H1 (cell line): ENCODE results near the gene BCO2. TPM values are rescaled to one million over a fixed set of nuclear protein-coding genes. Genes with fewer than 3 reads are reported as not detected.

Source experiments
- CTCF ChIA-PET: fragments of 300-600 bp; sonication (Branson Sonifier 250); formaldehyde crosslinking; loops from one replicate; lab custom pipeline; 2021; ENCODE audit not compliant: partially characterized antibody; lab: Charles Lee
- POLR2A ChIA-PET: fragments of 300-600 bp; sonication (Branson Sonifier 250); formaldehyde crosslinking; loops from one replicate; lab custom pipeline; 2021; ENCODE audit warnings: inconsistent platforms; ENCODE audit not compliant: partially characterized antibody; lab: Charles Lee
- DNase-seq, 2 experiments: peaks; one replicate each; pipeline versions ENCODE4 v3.0.0 to v3.0.0-alpha.2; 2010 to 2022; ENCODE audit warnings: low spot score in 2 of 2, low read depth in 1 of 2, mixed read lengths in 1 of 2
- FAIRE-seq: peaks from 2 replicates; lab custom pipeline; 2011; peaks lifted over from hg19 to GRCh38; lab: Jason Lieb, UNC
- H2AFZ ChIP-seq: 2 replicates; pipeline ENCODE4 v1.8.1; 2012; ENCODE audit warnings: low read length, inconsistent platforms
- H2AK5ac ChIP-seq: 2 replicates; pipeline ENCODE4 v1.6.1; 2013; ENCODE audit warnings: low read depth, low read length
- H2BK120ac ChIP-seq: replicated peaks from 2 replicates; pipeline ENCODE3; 2013; ENCODE audit warnings: low read depth, low read length, inconsistent platforms
- H2BK12ac ChIP-seq: 2 replicates; pipeline ENCODE4 v1.6.1; 2013; ENCODE audit warnings: low read depth, low read length
- H2BK15ac ChIP-seq: 2 replicates; pipeline ENCODE4 v1.6.1; 2013; ENCODE audit warnings: low read length
- H2BK20ac ChIP-seq: 2 replicates; pipeline ENCODE4 v1.6.1; 2013; ENCODE audit warnings: low read length
- H2BK5ac ChIP-seq: 2 replicates; pipeline ENCODE4 v1.6.1; 2013; ENCODE audit warnings: low read depth, low read length
- H3K14ac ChIP-seq: 2 replicates; pipeline ENCODE4 v1.6.1; 2013; ENCODE audit warnings: inconsistent platforms; ENCODE audit not compliant: insufficient read length
- H3K18ac ChIP-seq: 2 replicates; pipeline ENCODE4 v1.6.1; 2013; ENCODE audit warnings: low read length; ENCODE audit errors: extremely low read depth
- H3K23ac ChIP-seq: 2 replicates; pipeline ENCODE4 v1.6.1; 2013; ENCODE audit warnings: inconsistent platforms; ENCODE audit not compliant: insufficient read length
- H3K23me2 ChIP-seq: 2 replicates; pipeline ENCODE4 v1.6.1; 2013; ENCODE audit warnings: low read depth, low read length
- H3K27ac ChIP-seq: 2 replicates; pipeline ENCODE4 v1.6.1; 2011; ENCODE audit warnings: low read depth, low read length, inconsistent platforms
- H3K27me3 ChIP-seq, 4 experiments: replicated peaks in 1 of 4; 1 replicate in 1 of 4; 2 replicates in 3 of 4; pipeline versions ENCODE4 v1.6.1 to v1.8.1; 2011 to 2013; ENCODE audit warnings: low read length in 3 of 4, mild to moderate bottlenecking in 3 of 4, inconsistent platforms in 2 of 4, mixed read lengths in 2 of 4, moderate library complexity in 1 of 4; ENCODE audit not compliant: control insufficient read depth in 3 of 4, insufficient read depth in 3 of 4; ENCODE audit errors: extremely low read depth in 1 of 4
- H3K36me3 ChIP-seq, 4 experiments: 2 replicates each; pipeline versions ENCODE4 v1.6.1 to v1.8.1; 2011 to 2013; ENCODE audit warnings: mild to moderate bottlenecking in 4 of 4, low read length in 3 of 4, moderate library complexity in 2 of 4, control low read depth in 1 of 4, inconsistent platforms in 1 of 4; ENCODE audit not compliant: insufficient read depth in 4 of 4, control insufficient read depth in 2 of 4
- H3K4ac ChIP-seq: replicated peaks from 2 replicates; pipeline ENCODE3; 2013; ENCODE audit warnings: low read length, low read depth, mixed read lengths, inconsistent platforms; ENCODE audit not compliant: insufficient read length
- H3K4me1 ChIP-seq, 4 experiments: replicated peaks in 1 of 4; 1 replicate in 1 of 4; 2 replicates in 3 of 4; pipeline versions ENCODE4 v1.6.1 to v1.8.1; 2011 to 2013; ENCODE audit warnings: low read length in 3 of 4, inconsistent platforms in 2 of 4, mixed read lengths in 1 of 4; ENCODE audit not compliant: insufficient read depth in 4 of 4, control insufficient read depth in 3 of 4
- H3K4me2 ChIP-seq, 2 experiments: 2 replicates each; pipeline versions ENCODE4 v1.6.1 to v1.8.1; 2011 to 2013; ENCODE audit warnings: low read depth in 2 of 2, low read length in 2 of 2, control low read depth in 1 of 2, inconsistent platforms in 1 of 2, mild to moderate bottlenecking in 1 of 2; ENCODE audit not compliant: insufficient read depth in 1 of 2
- H3K4me3 ChIP-seq, 4 experiments: fragments of 200-600, 300-600 bp in 1 of 4; sonication (generic), shearing (Covaris generic), sonication (Bioruptor Twin) in 1 of 4; 2 replicates each; pipeline versions ENCODE4 v1.5.1 to v1.8.1; 2011 to 2016; ENCODE audit warnings: low read length in 4 of 4, low read depth in 3 of 4, control low read depth in 2 of 4, inconsistent platforms in 2 of 4, mild to moderate bottlenecking in 2 of 4, mixed read lengths in 1 of 4, moderate library complexity in 1 of 4; ENCODE audit not compliant: insufficient read depth in 2 of 4; ENCODE audit errors: extremely low read depth in 1 of 4
- H3K56ac ChIP-seq: replicated peaks from 2 replicates; pipeline ENCODE3; 2013; ENCODE audit warnings: low read depth, mild to moderate bottlenecking, mixed read lengths, low read length, inconsistent platforms; ENCODE audit not compliant: insufficient read length
- H3K79me1 ChIP-seq: 2 replicates; pipeline ENCODE4 v1.6.1; 2013; ENCODE audit warnings: low read depth, low read length, control low read depth
- H3K79me2 ChIP-seq, 2 experiments: 2 replicates each; pipeline versions ENCODE4 v1.6.1 to v1.8.1; 2012 to 2013; ENCODE audit warnings: low read length in 2 of 2, mild to moderate bottlenecking in 2 of 2, inconsistent platforms in 1 of 2; ENCODE audit not compliant: insufficient read depth in 2 of 2, control insufficient read depth in 1 of 2
- H3K9ac ChIP-seq, 4 experiments: replicated peaks in 1 of 4; 1 replicate in 1 of 4; 2 replicates in 3 of 4; pipeline versions ENCODE4 v1.6.1 to v1.8.1; 2011 to 2013; ENCODE audit warnings: low read depth in 3 of 4, low read length in 3 of 4, control low read depth in 2 of 4, mild to moderate bottlenecking in 2 of 4, moderate library complexity in 2 of 4, inconsistent platforms in 1 of 4; ENCODE audit errors: extremely low read depth in 1 of 4
- H3K9me3 ChIP-seq, 2 experiments: 2 replicates each; pipeline versions ENCODE4 v1.6.1 to v1.8.1; 2012 to 2013; ENCODE audit warnings: mild to moderate bottlenecking in 2 of 2, moderate library complexity in 2 of 2, control low read depth in 1 of 2, inconsistent platforms in 1 of 2, low read depth in 1 of 2, low read length in 1 of 2, mixed read lengths in 1 of 2; ENCODE audit not compliant: insufficient read depth in 2 of 2
- H4K20me1 ChIP-seq, 2 experiments: replicated peaks in 1 of 2; 2 replicates each; pipeline versions ENCODE3 to v1.8.1; 2011 to 2013; ENCODE audit warnings: inconsistent platforms in 2 of 2, low read length in 2 of 2, mild to moderate bottlenecking in 1 of 2; ENCODE audit not compliant: insufficient read depth in 2 of 2, control insufficient read depth in 1 of 2
- H4K5ac ChIP-seq: 2 replicates; pipeline ENCODE4 v1.6.1; 2013; ENCODE audit warnings: low read length, low read depth, mixed read lengths, inconsistent platforms; ENCODE audit not compliant: insufficient read length
- H4K8ac ChIP-seq: 2 replicates; pipeline ENCODE4 v1.8.0; 2013; ENCODE audit warnings: mild to moderate bottlenecking, moderate library complexity, low read length, inconsistent platforms; ENCODE audit not compliant: insufficient read depth; ENCODE audit errors: extremely low read depth
- H4K91ac ChIP-seq: replicated peaks from 2 replicates; pipeline ENCODE3; 2013; ENCODE audit warnings: low read length, mixed read lengths, inconsistent platforms; ENCODE audit not compliant: insufficient read length
- BACH1 ChIP-seq: IDR thresholded peaks from 2 replicates; pipeline ENCODE4 v1.6.1; 2012; ENCODE audit warnings: low read length, improper control_type of control experiment
- KDM1A ChIP-seq: fragments of 200-600, 300-600 bp; sonication (generic); IDR thresholded peaks from 2 replicates; pipeline ENCODE4 v1.7.1; 2016; ENCODE audit warnings: mild to moderate bottlenecking, low read length, borderline replicate concordance
- NANOG ChIP-seq: IDR thresholded peaks from 2 replicates; pipeline ENCODE4 v1.6.1; 2011; ENCODE audit warnings: low read length, low read depth, mild to moderate bottlenecking, inconsistent platforms; ENCODE audit not compliant: insufficient read depth, poor library complexity, severe bottlenecking
- NRF1 ChIP-seq: IDR thresholded peaks from 2 replicates; pipeline ENCODE4 v1.6.1; 2011; ENCODE audit warnings: mild to moderate bottlenecking, low read depth, low read length, improper control_type of control experiment
- PHF8 ChIP-seq: fragments of 200-600 bp; sonication (generic); conservative IDR thresholded peaks from 2 replicates; pipeline ENCODE4 v1.7.1; 2012; ENCODE audit warnings: low read depth, mild to moderate bottlenecking, inconsistent platforms, low read length, moderate library complexity
- POLR2AphosphoS5 ChIP-seq: IDR thresholded peaks from 2 replicates; pipeline ENCODE4 v1.6.1; 2011; ENCODE audit warnings: low read depth, low read length
- SP2 ChIP-seq: IDR thresholded peaks from 2 replicates; pipeline ENCODE4 v1.6.1; 2012; ENCODE audit warnings: mild to moderate bottlenecking, low read length, inconsistent platforms
- SP4 ChIP-seq: IDR thresholded peaks from 2 replicates; pipeline ENCODE4 v1.6.1; 2012; ENCODE audit warnings: low read length, inconsistent platforms
- SRF ChIP-seq: IDR thresholded peaks from 2 replicates; pipeline ENCODE4 v1.6.1; 2011; ENCODE audit warnings: mild to moderate bottlenecking, low read depth, low read length, moderate library complexity
- USF2 ChIP-seq: IDR thresholded peaks from 2 replicates; pipeline ENCODE4 v1.6.1; 2011; ENCODE audit warnings: low read length, improper control_type of control experiment
- WGBS, 2 experiments: shearing (Covaris generic) in 1 of 2; methylation state at CpG; one replicate each; pipeline versions ENCODE4 v1.1.6 to v1.1.7; 2013 to 2015; ENCODE audit warnings: low lambda C conversion rate in 2 of 2, mixed read lengths in 2 of 2, inconsistent platforms in 1 of 2, low coverage in 1 of 2, missing lambda C conversion rate in 1 of 2; ENCODE audit not compliant: insufficient replicate concordance in 2 of 2, insufficient coverage in 1 of 2, insufficient read length in 1 of 2; ENCODE audit errors: extremely low coverage in 1 of 2, missing lambda C conversion rate in 1 of 2; 5-methylcytosine and 5-hydroxymethylcytosine counted together
- polyA plus RNA-seq, 7 experiments: library from polyadenylated mRNA; depleted of rRNA in 3 of 7; stranded (reverse) in 5 of 7; unstranded in 2 of 7; fragments of >200 nt in 5 of 7; fragments of 200-250 nt in 2 of 7; gene quantifications; 1 replicate in 5 of 7; 2 replicates in 1 of 7; 4 replicates in 1 of 7; pipeline versions ENCODE4 v1.2.1 to v1.2.3, GENCODE V29; 2011 to 2013; ENCODE audit warnings: missing spikeins in 2 of 7, mixed read lengths in 2 of 7
- total RNA-seq: library from RNA; stranded (reverse); fragmentation: NEBNext Ultra II Directional; extraction: Animal tissue kit (Norgen Biotek cat#: 25700); gene quantifications from 2 replicates; pipeline ENCODE4 v1.2.1, GENCODE V29; 2021

The BCO2 gene
- total and polyA plus RNA-seq, 2 of the 8 experiments (the other 6 are each of a cell fraction or from before 2014, with no cell fraction given) = 0.42 to 0.82 TPM

GRCh38 chr11:112247201-112247600 lies 71.9 kb downstream of the BCO2 start:
- no peak overlapping the region for H3K9ac ChIP-seq
- no peak overlapping the region for H3K14ac ChIP-seq
- no peak overlapping the region for H3K18ac ChIP-seq
- no peak overlapping the region for H3K56ac ChIP-seq
- no peak overlapping the region for H3K4ac ChIP-seq
- H2BK20ac ChIP-seq = no peak overlapping the region
- H3K4me1 ChIP-seq = no peaks in the 10 kb centered on the region
- H3K27me3 ChIP-seq = no peaks in the 10 kb centered on the region
- H4K20me1 ChIP-seq = no peaks in the 10 kb centered on the region
- H2AFZ ChIP-seq = no peak overlapping the region
- H4K5ac ChIP-seq = no peak overlapping the region
- no peak overlapping the region for H2BK120ac ChIP-seq
- no peak overlapping the region for H3K27ac ChIP-seq
- POLR2A ChIA-PET = no interaction called here
- no peak overlapping the region for H4K91ac ChIP-seq
- H3K23ac ChIP-seq = no peak overlapping the region
- H3K23me2 ChIP-seq = no peaks in the 10 kb centered on the region
- no peaks in the 10 kb centered on the region; a peak in 1 of 8 replicates for H3K36me3 ChIP-seq
- H4K8ac ChIP-seq = no peak overlapping the region
- H3K9me3 ChIP-seq = no peaks in the 10 kb centered on the region
- H2BK5ac ChIP-seq = no peak overlapping the region
- FAIRE-seq (no peak), DNase-seq (no peak)
- no peak overlapping the region for H3K4me3 ChIP-seq
- no peak overlapping the region for H2AK5ac ChIP-seq
- CTCF ChIA-PET = interaction anchor here (0.9 kb wide), 1 partner anchor 27 kb away, joined by 3 read pairs; no protein-coding TSS in a partner anchor
- TF ChIP-seq PHF8 = no peak
- TF ChIP-seq USF2 = no peak
- no peak for TF ChIP-seq SRF
- no peak for TF ChIP-seq SP4
- no peak for TF ChIP-seq NRF1
- no peak for TF ChIP-seq KDM1A
- TF ChIP-seq POLR2AphosphoS5 = no peak
- no peak for TF ChIP-seq BACH1
- no peak for TF ChIP-seq SP2
- no peak for TF ChIP-seq NANOG
- TF ChIP-seq, all 59 proteins: peak for 0
- Histone ChIP-seq H2BK15ac (no peak overlapping the region), H3K79me2 (no peaks in the 10 kb centered on the region), H2BK12ac (no peak overlapping the region), H3K4me2 (no peak overlapping the region), H3K79me1 (no peaks in the 10 kb centered on the region)
- 87% methylated on average over 4 of the region's 4 CpGs; no CpG with 5 or more reads in 1 of the 2 experiments for WGBS, 2 experiments
